ENCODE data around the gene SLC16A3. TPM values are rescaled to one million over a fixed set of nuclear protein-coding genes. Genes with fewer than 3 reads are reported as not detected.
A peak's percentile ranks its signal among the peaks of the same experiment; 100 is the strongest.

SLC16A3 gene
- 100 to 1,000 TPM; 172 to 365 (median 296) TPM for total RNA-seq
- total RNA-seq (2013): 49.9 TPM

- H3K36me3 Mint-ChIP-seq: no peaks in the 10 kb centered on the region
- no peak for TF ChIP-seq CTCF (IDR thresholded peaks at IDR 0.05)
- H3K4me1 Mint-ChIP-seq: peaks cover 0 to 17% of the 10 kb centered on the region in 2 donors
- H3K9me3 ChIP-seq (ENCODE audit: control insufficient read depth, insufficient read depth, low read length): no peaks in the 10 kb centered on the region
- no peaks in the 10 kb centered on the region for H3K9me3 Mint-ChIP-seq
- no peaks in the 10 kb centered on the region for H3K27me3 ChIP-seq (ENCODE audit: control insufficient read depth, insufficient read depth, low read length)
- DNase-seq: peak; percentile 80 to 87
- peak within 1 kb of the TSS; percentile 75 for H3K4me3 ChIP-seq (ENCODE audit: low read length)
- WGBS (ENCODE audit: insufficient coverage): 4% methylated on average over 105 of the region's 105 CpGs
- H3K4me3 Mint-ChIP-seq: peak within 1 kb of the TSS; percentile 85
- peaks cover 49% of the 10 kb centered on the region for H3K4me1 ChIP-seq (ENCODE audit: control insufficient read depth, insufficient read depth, low read length)
- peak; percentile 52 to 79 (median 73) for ATAC-seq
- peak within 1 kb of the TSS; percentile 80 to 91 for H3K27ac Mint-ChIP-seq
- intact Hi-C loops (cut with micrococcal nuclease): no loop called here
- H3K27me3 Mint-ChIP-seq (ENCODE audit: low read depth in 2 of 2): no peaks in the 10 kb centered on the region
- peak within 1 kb of the TSS; percentile 99 for H3K27ac ChIP-seq (ENCODE audit: low read length)
- no peaks in the 10 kb centered on the region for H3K36me3 ChIP-seq (ENCODE audit: control insufficient read depth, insufficient read depth, low read length)
These were observed at the start of gene SLC16A3 for GRCh38 chr17:82228842-82229697. SLC16A3 (plus strand) TSS chr17:82229042; CDS start chr17:82236009, 6,967 bp downstream.

GRCh38 chr17:82179412-82179811 lies 49.4 kb upstream of the SLC16A3 start:
- ATAC-seq (no peak), DNase-seq (no peak)
- H3K27ac ChIP-seq (ENCODE audit: low read length): no peak overlapping the region
- Mint-ChIP-seq H3K27ac (no peak overlapping the region), H3K27me3 (ENCODE audit: low read depth in 2 of 2) (no peaks in the 10 kb centered on the region), H3K9me3 (no peaks in the 10 kb centered on the region), H3K4me1 (no peaks in the 10 kb centered on the region), H3K36me3 (no peaks in the 10 kb centered on the region), H3K4me3 (no peak overlapping the region)
- peaks cover 8% of the 10 kb centered on the region for H3K36me3 ChIP-seq (ENCODE audit: control insufficient read depth, insufficient read depth, low read length)
- no peaks in the 10 kb centered on the region for H3K27me3 ChIP-seq (ENCODE audit: control insufficient read depth, insufficient read depth, low read length)
- no peak overlapping the region for H3K4me3 ChIP-seq (ENCODE audit: low read length)
- H3K9me3 ChIP-seq (ENCODE audit: control insufficient read depth, insufficient read depth, low read length): no peaks in the 10 kb centered on the region
- intact Hi-C loops (cut with micrococcal nuclease): no loop called here
- no peak for TF ChIP-seq CTCF (IDR thresholded peaks at IDR 0.05)
- 90% methylated on average over 13 of the region's 13 CpGs for WGBS (ENCODE audit: insufficient coverage)
- H3K4me1 ChIP-seq (ENCODE audit: control insufficient read depth, insufficient read depth, low read length): no peaks in the 10 kb centered on the region

GRCh38 chr17:82179946-82180475 lies 48.8 kb upstream of the SLC16A3 start:
- TF ChIP-seq CTCF (IDR thresholded peaks at IDR 0.05): no peak
- Mint-ChIP-seq H3K4me1 (no peaks in the 10 kb centered on the region), H3K27me3 (ENCODE audit: low read depth in 2 of 2) (no peaks in the 10 kb centered on the region), H3K4me3 (no peak overlapping the region), H3K27ac (no peak overlapping the region), H3K9me3 (no peaks in the 10 kb centered on the region), H3K36me3 (no peaks in the 10 kb centered on the region)
- no peaks in the 10 kb centered on the region for H3K9me3 ChIP-seq (ENCODE audit: control insufficient read depth, insufficient read depth, low read length)
- no peaks in the 10 kb centered on the region for H3K27me3 ChIP-seq (ENCODE audit: control insufficient read depth, insufficient read depth, low read length)
- no peaks in the 10 kb centered on the region for H3K4me1 ChIP-seq (ENCODE audit: control insufficient read depth, insufficient read depth, low read length)
- no peak overlapping the region for H3K27ac ChIP-seq (ENCODE audit: low read length)
- no peak for DNase-seq
- 95% methylated on average over 10 of the region's 10 CpGs for WGBS (ENCODE audit: insufficient coverage)
- intact Hi-C loops (cut with micrococcal nuclease): no loop called here
- no peak for ATAC-seq
- H3K36me3 ChIP-seq (ENCODE audit: control insufficient read depth, insufficient read depth, low read length): peaks cover 8% of the 10 kb centered on the region
- H3K4me3 ChIP-seq (ENCODE audit: low read length): no peak overlapping the region

All from natural killer cell (primary cell).